Parathyroid adenoma (tissue), 2 donors: ENCODE data around the gene CCN2.

ENCODE experiments used
- H2AFZ ChIP-seq: fragments of 300-600 bp; sonication (generic); one replicate; pipeline ENCODE4 v1.7.0; 2017; ENCODE audit warnings: antibody characterized with exemption, mild to moderate bottlenecking
- H3K27ac ChIP-seq: fragments of 300-600 bp; sonication (generic); one replicate; pipeline ENCODE4 v1.7.0; 2017
- H3K27me3 ChIP-seq: fragments of 300-600 bp; sonication (generic); one replicate; pipeline ENCODE4 v1.7.0; 2017; ENCODE audit warnings: low read length; ENCODE audit not compliant: control insufficient read depth, insufficient read depth
- H3K36me3 ChIP-seq: fragments of 300-600 bp; sonication (generic); one replicate; pipeline ENCODE4 v1.7.0; 2017; ENCODE audit warnings: low read length; ENCODE audit not compliant: control insufficient read depth, insufficient read depth
- H3K4me1 ChIP-seq: fragments of 300-600 bp; sonication (generic); one replicate; pipeline ENCODE4 v1.7.0; 2017; ENCODE audit warnings: control low read depth
- H3K4me2 ChIP-seq: fragments of 300-600 bp; sonication (generic); one replicate; pipeline ENCODE4 v1.7.0; 2017; ENCODE audit warnings: low read length
- H3K4me3 ChIP-seq: fragments of 300-600 bp; sonication (generic); one replicate; pipeline ENCODE4 v1.7.0; 2017; ENCODE audit warnings: low read depth, low read length
- H3K79me2 ChIP-seq: fragments of 300-600 bp; sonication (generic); one replicate; pipeline ENCODE4 v1.7.0; 2017; ENCODE audit warnings: control low read depth
- H3K9ac ChIP-seq: fragments of 300-600 bp; sonication (generic); one replicate; pipeline ENCODE4 v1.7.0; 2017; ENCODE audit warnings: mild to moderate bottlenecking
- H3K9me3 ChIP-seq: fragments of 300-600 bp; sonication (generic); one replicate; pipeline ENCODE4 v1.7.0; 2017; ENCODE audit warnings: low read length; ENCODE audit not compliant: control insufficient read depth
- CTCF ChIP-seq: fragments of 300-600 bp; sonication (generic); IDR thresholded peaks from one replicate; pipeline ENCODE4 v1.7.0; 2017; ENCODE audit warnings: antibody characterized with exemption, mild to moderate bottlenecking
- donor health status: primary hyperparathyroidism.

The CCN2 gene

GRCh38 chr6:131949620-131949908 lies 1.6 kb downstream of the CCN2 start:
- Histone ChIP-seq H3K4me3 (peak overlapping the region; percentile 32), H2AFZ (peak overlapping the region; percentile 83), H3K36me3 (no peaks in the 10 kb centered on the region), H3K27me3 (no peaks in the 10 kb centered on the region), H3K9ac (no peak overlapping the region), H3K4me1 (no peaks in the 10 kb centered on the region), H3K27ac (peak overlapping the region; percentile 66), H3K79me2 (no peaks in the 10 kb centered on the region), H3K4me2 (peak overlapping the region; percentile 61), H3K9me3 (no peaks in the 10 kb centered on the region)
- no peak for TF ChIP-seq CTCF

GRCh38 chr6:131948692-131949619 lies 2.2 kb downstream of the CCN2 start:
- no peak overlapping the region for H3K9ac ChIP-seq

GRCh38 chr6:131947986-131948661 lies 3.0 kb downstream of the CCN2 start:
- no peaks in the 10 kb centered on the region for H3K4me1 ChIP-seq
- no peak overlapping the region for H2AFZ ChIP-seq
- H3K4me3 ChIP-seq, result no peak overlapping the region
- TF ChIP-seq CTCF, result no peak
- H3K9me3 ChIP-seq, result no peaks in the 10 kb centered on the region
- no peak overlapping the region for H3K4me2 ChIP-seq
- no peak overlapping the region for H3K27ac ChIP-seq
- no peak overlapping the region for H3K9ac ChIP-seq
- no peaks in the 10 kb centered on the region for H3K79me2 ChIP-seq
- no peaks in the 10 kb centered on the region for H3K36me3 ChIP-seq
- no peaks in the 10 kb centered on the region for H3K27me3 ChIP-seq

More at GRCh38 chr6:131948692-131949619, 2.2 kb downstream of the CCN2 start:
- H3K4me2 ChIP-seq, result peak overlapping the region; percentile 61
- no peaks in the 10 kb centered on the region for H3K9me3 ChIP-seq
- no peaks in the 10 kb centered on the region for H3K4me1 ChIP-seq
- H3K79me2 ChIP-seq, result no peaks in the 10 kb centered on the region
- peak overlapping the region; percentile 26 for H3K27ac ChIP-seq
- H3K4me3 ChIP-seq, result peak overlapping the region; percentile 32
- H2AFZ ChIP-seq, result no peak overlapping the region
- no peak for TF ChIP-seq CTCF
- H3K36me3 ChIP-seq, result no peaks in the 10 kb centered on the region
- no peaks in the 10 kb centered on the region for H3K27me3 ChIP-seq

- no peaks in the 10 kb centered on the region for H3K27me3 ChIP-seq
Measured at GRCh38 chr6:131946992-131947955, 3.9 kb downstream of the CCN2 start.

More at GRCh38 chr6:131946992-131947955, 3.9 kb downstream of the CCN2 start:
- Histone ChIP-seq H2AFZ (no peak overlapping the region), H3K27ac (no peak overlapping the region), H3K36me3 (no peaks in the 10 kb centered on the region), H3K9ac (no peak overlapping the region), H3K79me2 (no peaks in the 10 kb centered on the region), H3K9me3 (no peaks in the 10 kb centered on the region), H3K4me3 (no peak overlapping the region), H3K4me2 (no peak overlapping the region), H3K4me1 (no peaks in the 10 kb centered on the region)
- no peak for TF ChIP-seq CTCF
